CD4-positive, alpha-beta T cell (primary cell): Measurements from ENCODE around the gene ZNHIT3. TPM values are rescaled to one million over a fixed set of nuclear protein-coding genes. Genes with fewer than 3 reads are reported as not detected.

Source experiments
- ATAC-seq: fragments of 200-7000 bp; cut with Tn5 transposase; one replicate; pipeline ENCODE4 v1.10.0; 2022; ENCODE audit warnings: mild to moderate bottlenecking; ENCODE audit not compliant: poor library complexity
- CTCF ChIA-PET: fragments of 350-600 bp; sonication (Branson Sonifier 250); formaldehyde crosslinking; loops from one replicate; lab custom pipeline; 2021; ENCODE audit warnings: antibody characterized with exemption, inconsistent platforms; lab: Charles Lee
- POLR2A ChIA-PET: fragments of 350-600 bp; sonication (Branson Sonifier 250); formaldehyde crosslinking; loops from one replicate; lab custom pipeline; 2021; ENCODE audit warnings: antibody characterized with exemption, inconsistent platforms; lab: Charles Lee
- DNase-seq, 14 experiments: peaks; one replicate each; pipeline ENCODE4 v3.0.0-alpha.2; 2013 to 2020; ENCODE audit warnings: mixed read lengths in 2 of 14
- H3K27ac ChIP-seq, 2 donors: one replicate each; pipeline versions ENCODE4 v1.5.1 to v1.7.0; 2013; ENCODE audit warnings: low read length in 2 of 2, low read depth in 1 of 2, mild to moderate bottlenecking in 1 of 2
- H3K27me3 ChIP-seq, 2 experiments: 1 replicate in 1 of 2; 2 replicates in 1 of 2; pipeline versions ENCODE4 v1.6.1 to v1.7.0; 2013; ENCODE audit warnings: low read length in 2 of 2, control low read depth in 1 of 2, mild to moderate bottlenecking in 1 of 2, moderate library complexity in 1 of 2; ENCODE audit not compliant: insufficient read depth in 2 of 2, control insufficient read depth in 1 of 2
- H3K36me3 ChIP-seq: one replicate; pipeline ENCODE4 v1.6.1; 2013; ENCODE audit warnings: low read length, control low read depth; ENCODE audit not compliant: insufficient read depth
- H3K4me1 ChIP-seq: one replicate; pipeline ENCODE4 v1.6.1; 2013; ENCODE audit warnings: low read length, control low read depth; ENCODE audit not compliant: insufficient read depth
- H3K4me3 ChIP-seq: one replicate; pipeline ENCODE4 v1.5.1; 2013; ENCODE audit warnings: mild to moderate bottlenecking, low read length, moderate library complexity
- H3K9me3 ChIP-seq, 2 experiments: 1 replicate in 1 of 2; 2 replicates in 1 of 2; pipeline versions ENCODE4 v1.6.1 to v1.7.0; 2013; ENCODE audit warnings: low read length in 2 of 2, mild to moderate bottlenecking in 2 of 2, control low read depth in 1 of 2, moderate library complexity in 1 of 2; ENCODE audit not compliant: control insufficient read depth in 1 of 2, insufficient read depth in 1 of 2
- H3K27ac Mint-ChIP-seq: one replicate; pipeline ENCODE4 v1.8.0; 2020; ENCODE audit warnings: mixed read lengths
- H3K27me3 Mint-ChIP-seq: one replicate; pipeline ENCODE4 v1.8.0; 2021; ENCODE audit warnings: mixed read lengths
- H3K36me3 Mint-ChIP-seq: one replicate; pipeline ENCODE4 v1.8.0; 2021; ENCODE audit warnings: low read depth, mixed read lengths
- H3K4me1 Mint-ChIP-seq: one replicate; pipeline ENCODE4 v1.8.0; 2021; ENCODE audit warnings: low read depth, mixed read lengths
- H3K4me3 Mint-ChIP-seq: one replicate; pipeline ENCODE4 v1.8.0; 2020; ENCODE audit warnings: mild to moderate bottlenecking, mixed read lengths
- H3K9me3 Mint-ChIP-seq: one replicate; pipeline ENCODE4 v1.8.0; 2020; ENCODE audit warnings: mixed read lengths
- intact Hi-C, 2 experiments: fragments of 100-400 bp; cut with DNase I in 1 of 2; cut with micrococcal nuclease in 1 of 2; formaldehyde crosslinking; loops; one replicate each; pipeline versions ENCODE4 v1.15.1 to v1.9.0; 2023 to 2025; cut with DNase I, micrococcal nuclease
- total RNA-seq, 174 experiments: library from RNA in 2 of 174; stranded (reverse) in 2 of 174; gene quantifications; one replicate each; pipeline ENCODE4 v1.2.3 and lab custom pipeline; 2021 to 2026
- TF ChIP-seq, protein P1 (sequence below): fragments of 200-600 bp; IDR thresholded peaks from one replicate; pipeline ENCODE4 v1.8.0; 2022; ENCODE audit warnings: antibody characterized with exemption, mild to moderate bottlenecking

Gene ZNHIT3
- total RNA-seq, 2 experiments from 2014 or later = 70.2 to 73.9 TPM

DNA sequence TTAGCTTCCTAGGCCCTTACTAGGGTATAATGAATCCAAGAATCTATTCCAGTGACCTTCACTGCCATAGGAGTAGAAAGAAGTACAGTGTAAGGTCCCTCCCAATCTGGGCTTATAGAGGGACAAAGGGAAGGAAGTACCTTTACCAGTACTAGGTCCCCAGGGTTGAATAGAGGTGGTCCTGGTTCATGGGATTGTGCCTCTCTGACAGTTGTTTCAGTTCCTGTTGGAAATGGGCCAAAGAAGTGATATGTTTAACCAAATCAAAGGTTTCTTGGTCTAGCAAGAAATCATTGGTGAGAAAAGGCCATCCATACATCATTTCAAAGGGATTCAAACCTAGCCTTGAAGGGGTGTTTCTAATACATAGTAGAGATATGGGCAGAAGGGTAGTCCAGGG is 16.0 kb upstream of the ZNHIT3 start:
- H3K4me1 Mint-ChIP-seq = no peaks in the 10 kb centered on the region
- ATAC-seq = no peak
- no peaks in the 10 kb centered on the region for H3K9me3 Mint-ChIP-seq
- POLR2A ChIA-PET = no interaction called here
- DNase-seq = no peak
- H3K27me3 ChIP-seq = peaks cover 4 to 32% of the 10 kb centered on the region in 2 experiments
- H3K36me3 Mint-ChIP-seq = no peaks in the 10 kb centered on the region
- H3K36me3 ChIP-seq = no peaks in the 10 kb centered on the region
- H3K27ac ChIP-seq = no peak overlapping the region
- TF ChIP-seq, protein P1, sequence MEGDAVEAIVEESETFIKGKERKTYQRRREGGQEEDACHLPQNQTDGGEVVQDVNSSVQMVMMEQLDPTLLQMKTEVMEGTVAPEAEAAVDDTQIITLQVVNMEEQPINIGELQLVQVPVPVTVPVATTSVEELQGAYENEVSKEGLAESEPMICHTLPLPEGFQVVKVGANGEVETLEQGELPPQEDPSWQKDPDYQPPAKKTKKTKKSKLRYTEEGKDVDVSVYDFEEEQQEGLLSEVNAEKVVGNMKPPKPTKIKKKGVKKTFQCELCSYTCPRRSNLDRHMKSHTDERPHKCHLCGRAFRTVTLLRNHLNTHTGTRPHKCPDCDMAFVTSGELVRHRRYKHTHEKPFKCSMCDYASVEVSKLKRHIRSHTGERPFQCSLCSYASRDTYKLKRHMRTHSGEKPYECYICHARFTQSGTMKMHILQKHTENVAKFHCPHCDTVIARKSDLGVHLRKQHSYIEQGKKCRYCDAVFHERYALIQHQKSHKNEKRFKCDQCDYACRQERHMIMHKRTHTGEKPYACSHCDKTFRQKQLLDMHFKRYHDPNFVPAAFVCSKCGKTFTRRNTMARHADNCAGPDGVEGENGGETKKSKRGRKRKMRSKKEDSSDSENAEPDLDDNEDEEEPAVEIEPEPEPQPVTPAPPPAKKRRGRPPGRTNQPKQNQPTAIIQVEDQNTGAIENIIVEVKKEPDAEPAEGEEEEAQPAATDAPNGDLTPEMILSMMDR = no peak
- H3K27ac Mint-ChIP-seq = no peak overlapping the region
- CTCF ChIA-PET = no interaction called here
- H3K27me3 Mint-ChIP-seq = peaks cover 52% of the 10 kb centered on the region
- H3K9me3 ChIP-seq = no peaks in the 10 kb centered on the region
- no peak overlapping the region for H3K4me3 Mint-ChIP-seq
- H3K4me3 ChIP-seq = no peak overlapping the region
- no peaks in the 10 kb centered on the region for H3K4me1 ChIP-seq
- intact Hi-C loops = no loop called here

DNA sequence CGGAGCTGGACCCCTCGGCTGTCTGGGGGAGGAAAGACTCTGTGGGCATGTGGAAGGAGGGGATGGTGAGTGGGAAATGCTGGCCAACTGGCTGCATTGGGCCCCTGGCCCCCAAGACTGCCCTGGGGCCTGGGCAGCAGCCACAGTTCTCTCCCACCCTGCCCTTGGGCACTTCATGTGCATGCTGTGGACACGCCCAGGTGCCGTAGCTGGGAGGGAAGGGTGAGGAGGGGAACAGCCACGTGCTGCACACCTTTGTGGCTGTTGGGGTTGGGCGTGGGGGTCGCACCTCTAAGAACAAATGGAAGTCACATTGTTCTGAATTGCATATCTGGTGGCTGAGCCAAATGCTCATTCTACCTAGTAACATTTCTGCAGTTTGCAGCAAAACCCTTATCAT is 11.9 kb upstream of the ZNHIT3 start:
- no peak for DNase-seq
- Mint-ChIP-seq H3K9me3 (no peaks in the 10 kb centered on the region), H3K27ac (no peak overlapping the region), H3K4me1 (no peaks in the 10 kb centered on the region), H3K4me3 (no peak overlapping the region), H3K27me3 (peaks cover 51% of the 10 kb centered on the region), H3K36me3 (no peaks in the 10 kb centered on the region)
- intact Hi-C loops = no loop called here
- no peaks in the 10 kb centered on the region for H3K36me3 ChIP-seq
- peaks cover 2 to 7% of the 10 kb centered on the region in 2 experiments for H3K27me3 ChIP-seq
- no peak for ATAC-seq
- no peak overlapping the region for H3K4me3 ChIP-seq
- CTCF ChIA-PET = no interaction called here
- H3K4me1 ChIP-seq = no peaks in the 10 kb centered on the region
- H3K9me3 ChIP-seq = no peaks in the 10 kb centered on the region
- no peak overlapping the region for H3K27ac ChIP-seq
- TF ChIP-seq, protein P1 = no peak
- POLR2A ChIA-PET = no interaction called here

DNA sequence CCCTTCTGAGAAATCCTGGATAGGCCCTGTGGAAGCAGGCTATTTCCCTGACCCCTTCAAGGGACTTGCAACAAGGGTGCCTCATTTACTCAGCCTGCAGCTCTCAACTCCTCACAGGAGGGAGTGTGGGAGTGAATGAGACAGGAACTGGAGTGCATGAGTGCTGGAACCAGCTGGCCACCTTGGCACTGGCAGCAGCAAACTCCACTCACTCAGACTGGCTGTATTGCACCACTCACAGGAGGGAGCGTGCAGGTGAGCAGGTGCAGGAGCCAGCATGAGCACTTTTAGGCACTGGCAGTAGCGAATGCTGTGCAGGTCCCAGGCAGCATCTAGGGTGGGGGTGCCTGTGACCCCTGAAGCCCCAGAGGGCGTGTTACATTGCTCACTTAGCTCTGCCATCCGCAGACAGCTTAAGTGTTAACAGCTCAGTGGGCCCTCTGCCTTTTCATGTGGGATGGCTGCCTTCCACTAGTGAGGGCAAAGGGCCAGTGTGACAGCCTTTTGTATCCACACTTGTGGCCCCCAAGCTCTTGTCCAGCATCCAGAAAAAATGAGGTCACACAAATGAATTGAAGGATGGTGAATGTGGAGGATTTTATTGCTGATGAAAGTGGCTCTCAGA is 11.0 kb upstream of the ZNHIT3 start:
- H3K4me3 Mint-ChIP-seq = no peak overlapping the region
- ATAC-seq (no peak), DNase-seq (no peak)
- Histone ChIP-seq H3K27me3 (peaks cover 0 to 2% of the 10 kb centered on the region in 2 experiments), H3K9me3 (no peaks in the 10 kb centered on the region), H3K36me3 (no peaks in the 10 kb centered on the region), H3K4me1 (no peaks in the 10 kb centered on the region), H3K27ac (no peak overlapping the region), H3K4me3 (no peak overlapping the region)
- peaks cover 49% of the 10 kb centered on the region for H3K27me3 Mint-ChIP-seq
- ChIA-PET CTCF (interaction anchor here (0.8 kb wide), 1 partner anchor 58 kb away, joined by 3 read pairs; no protein-coding TSS in a partner anchor), POLR2A (no interaction called here)
- H3K27ac Mint-ChIP-seq = no peak overlapping the region
- intact Hi-C loops = no loop called here
- TF ChIP-seq, protein P1 = no peak
- H3K9me3 Mint-ChIP-seq = no peaks in the 10 kb centered on the region
- no peaks in the 10 kb centered on the region for H3K4me1 Mint-ChIP-seq
- no peaks in the 10 kb centered on the region for H3K36me3 Mint-ChIP-seq
